ENCODE results near the gene WFS1. TPM values are rescaled to one million over a fixed set of nuclear protein-coding genes. Genes with fewer than 3 reads are reported as not detected.

Gene WFS1
- total and polyA plus RNA-seq, 2 donors (not counting 1 experiment from before 2014, with no cell fraction given) = 25.7 to 37.5 TPM

- Histone ChIP-seq H3K36me3 (ENCODE audit: control insufficient read depth, insufficient read depth, low read length) (peaks cover 8% of the 10 kb centered on the region), H3K4me2 (ENCODE audit: extremely low read depth, insufficient read depth, low read length) (no peak overlapping the region)
- TF ChIP-seq EZH2 (IDR thresholded peaks at IDR 0.05; ENCODE audit: low read length, missing control alignments) (no peak), CTCF (conservative IDR thresholded peaks at IDR 0.05 in 1 of 2, IDR thresholded peaks at IDR 0.05 in 1 of 2; ENCODE audit: low read depth in 1 of 2, low read length in 2 of 2) (no peak)
Measured at GRCh38 chr4:6293097-6293445, 23.4 kb downstream of the WFS1 start.

DNA sequence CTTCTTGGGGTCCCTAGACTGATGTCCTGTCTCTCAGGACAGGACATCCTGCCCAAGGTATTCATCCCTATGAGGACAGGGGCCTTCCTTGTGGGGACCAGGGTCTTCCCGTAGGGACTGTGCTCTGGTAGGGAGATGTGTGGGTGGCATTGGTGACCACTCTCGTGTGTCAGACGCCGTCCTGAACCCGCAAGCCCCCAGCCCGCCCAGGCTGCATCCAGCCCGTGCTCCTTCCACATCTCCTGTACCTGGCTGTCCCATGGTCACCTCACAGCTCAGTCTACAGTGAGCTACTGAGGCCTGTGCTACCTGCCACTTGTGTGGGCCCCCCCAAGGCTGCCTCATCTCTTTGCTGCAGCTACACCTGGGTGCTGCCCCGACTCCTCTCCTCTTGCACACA is 24.0 kb downstream of the WFS1 start:
- no peaks in the 10 kb centered on the region for H4K20me1 ChIP-seq (ENCODE audit: control insufficient read depth, extremely low read depth, insufficient read depth, low read length)
- H3K4me1 ChIP-seq (ENCODE audit: control insufficient read depth, extremely low read depth, insufficient read depth, low read length) = no peaks in the 10 kb centered on the region
- H3K9me3 ChIP-seq (ENCODE audit: control insufficient read depth, insufficient read depth, low read depth, low read length) = no peaks in the 10 kb centered on the region
- no peak overlapping the region for H3K4me2 ChIP-seq (ENCODE audit: extremely low read depth, insufficient read depth, low read length)
- no peak for TF ChIP-seq EZH2 (IDR thresholded peaks at IDR 0.05; ENCODE audit: low read length, missing control alignments)
- no peak for TF ChIP-seq CTCF (conservative IDR thresholded peaks at IDR 0.05 in 1 of 2, IDR thresholded peaks at IDR 0.05 in 1 of 2; ENCODE audit: low read depth in 1 of 2, low read length in 2 of 2)
- no peak overlapping the region for H3K4me3 ChIP-seq (replicated peaks in 1 of 4; ENCODE audit: control extremely low read depth in 1 of 4, insufficient read depth in 1 of 4, low read depth in 3 of 4, low read length in 4 of 4)
- no peak overlapping the region for H3K27ac ChIP-seq (ENCODE audit: insufficient read depth, low read length)
- no peak overlapping the region for H2AFZ ChIP-seq (ENCODE audit: low read length)
- H3K36me3 ChIP-seq (ENCODE audit: control insufficient read depth, insufficient read depth, low read length) = peaks cover 8% of the 10 kb centered on the region
- H3K79me2 ChIP-seq (ENCODE audit: control insufficient read depth, insufficient read depth, low read length) = no peaks in the 10 kb centered on the region
- H3K27me3 ChIP-seq (ENCODE audit: control insufficient read depth, insufficient read depth, low read length) = no peaks in the 10 kb centered on the region
- DNase-seq (ENCODE audit: low read depth in 2 of 2) = no peak
- H3K9ac ChIP-seq (ENCODE audit: insufficient read depth, low read length) = no peak overlapping the region

More at GRCh38 chr4:6293097-6293445, 23.4 kb downstream of the WFS1 start:
- Histone ChIP-seq H3K27me3 (ENCODE audit: control insufficient read depth, insufficient read depth, low read length) (no peaks in the 10 kb centered on the region), H4K20me1 (ENCODE audit: control insufficient read depth, extremely low read depth, insufficient read depth, low read length) (no peaks in the 10 kb centered on the region), H2AFZ (ENCODE audit: low read length) (no peak overlapping the region), H3K79me2 (ENCODE audit: control insufficient read depth, insufficient read depth, low read length) (no peaks in the 10 kb centered on the region), H3K27ac (ENCODE audit: insufficient read depth, low read length) (no peak overlapping the region), H3K4me3 (replicated peaks in 1 of 4; ENCODE audit: control extremely low read depth in 1 of 4, insufficient read depth in 1 of 4, low read depth in 3 of 4, low read length in 4 of 4) (no peak overlapping the region), H3K9me3 (ENCODE audit: control insufficient read depth, insufficient read depth, low read depth, low read length) (no peaks in the 10 kb centered on the region), H3K4me1 (ENCODE audit: control insufficient read depth, extremely low read depth, insufficient read depth, low read length) (no peaks in the 10 kb centered on the region), H3K9ac (ENCODE audit: insufficient read depth, low read length) (no peak overlapping the region)
- DNase-seq (ENCODE audit: low read depth in 2 of 2) = no peak

DNA sequence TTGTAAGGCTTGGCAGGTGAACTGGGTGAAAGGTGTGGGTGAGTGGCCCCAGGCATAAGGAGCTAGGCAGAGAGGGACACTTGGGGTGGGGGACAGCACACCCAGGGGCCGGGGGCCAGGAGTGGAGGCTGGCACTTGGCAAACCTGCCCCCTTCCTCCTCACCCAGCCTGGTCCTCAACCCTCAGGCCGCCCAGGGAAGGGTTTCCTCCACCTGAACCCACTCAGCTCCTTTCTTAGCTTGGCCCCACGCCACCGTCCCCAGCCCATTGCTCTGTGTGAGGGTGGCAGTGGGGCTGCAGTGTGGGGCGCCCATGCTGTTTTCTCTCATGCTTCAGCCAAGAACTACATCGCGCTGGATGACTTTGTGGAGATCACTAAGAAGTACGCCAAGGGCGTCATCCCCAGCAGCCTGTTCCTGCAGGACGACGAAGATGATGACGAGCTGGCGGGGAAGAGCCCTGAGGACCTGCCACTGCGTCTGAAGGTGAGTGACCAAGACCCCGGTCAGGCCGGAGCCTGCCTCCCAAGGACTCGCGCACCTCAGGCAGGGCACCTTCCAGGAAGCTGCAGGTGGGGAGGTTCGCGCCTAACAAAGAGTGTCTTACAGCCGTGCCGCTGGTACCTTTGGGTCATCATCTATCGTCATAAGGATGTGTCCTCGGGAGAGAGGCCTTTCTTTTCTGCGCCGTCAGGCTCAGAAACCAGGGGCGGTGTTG is 25.2 kb downstream of the WFS1 start:
- Histone ChIP-seq H3K27me3 (ENCODE audit: control insufficient read depth, insufficient read depth, low read length) (no peaks in the 10 kb centered on the region), H3K4me3 (replicated peaks in 1 of 4; ENCODE audit: control extremely low read depth in 1 of 4, insufficient read depth in 1 of 4, low read depth in 3 of 4, low read length in 4 of 4) (no peak overlapping the region), H3K9ac (ENCODE audit: insufficient read depth, low read length) (no peak overlapping the region), H3K79me2 (ENCODE audit: control insufficient read depth, insufficient read depth, low read length) (no peaks in the 10 kb centered on the region), H3K36me3 (ENCODE audit: control insufficient read depth, insufficient read depth, low read length) (peaks cover 5% of the 10 kb centered on the region), H4K20me1 (ENCODE audit: control insufficient read depth, extremely low read depth, insufficient read depth, low read length) (no peaks in the 10 kb centered on the region), H3K4me1 (ENCODE audit: control insufficient read depth, extremely low read depth, insufficient read depth, low read length) (no peaks in the 10 kb centered on the region), H3K9me3 (ENCODE audit: control insufficient read depth, insufficient read depth, low read depth, low read length) (no peaks in the 10 kb centered on the region), H3K4me2 (ENCODE audit: extremely low read depth, insufficient read depth, low read length) (no peak overlapping the region), H3K27ac (ENCODE audit: insufficient read depth, low read length) (no peak overlapping the region), H2AFZ (ENCODE audit: low read length) (no peak overlapping the region)
- DNase-seq (ENCODE audit: low read depth in 2 of 2) = no peak
- no peak for TF ChIP-seq CTCF (conservative IDR thresholded peaks at IDR 0.05 in 1 of 2, IDR thresholded peaks at IDR 0.05 in 1 of 2; ENCODE audit: low read depth in 1 of 2, low read length in 2 of 2)

Measured in fibroblast of lung (primary cell).